ENCODE data around the gene GPC1.

The GPC1 gene

DNA sequence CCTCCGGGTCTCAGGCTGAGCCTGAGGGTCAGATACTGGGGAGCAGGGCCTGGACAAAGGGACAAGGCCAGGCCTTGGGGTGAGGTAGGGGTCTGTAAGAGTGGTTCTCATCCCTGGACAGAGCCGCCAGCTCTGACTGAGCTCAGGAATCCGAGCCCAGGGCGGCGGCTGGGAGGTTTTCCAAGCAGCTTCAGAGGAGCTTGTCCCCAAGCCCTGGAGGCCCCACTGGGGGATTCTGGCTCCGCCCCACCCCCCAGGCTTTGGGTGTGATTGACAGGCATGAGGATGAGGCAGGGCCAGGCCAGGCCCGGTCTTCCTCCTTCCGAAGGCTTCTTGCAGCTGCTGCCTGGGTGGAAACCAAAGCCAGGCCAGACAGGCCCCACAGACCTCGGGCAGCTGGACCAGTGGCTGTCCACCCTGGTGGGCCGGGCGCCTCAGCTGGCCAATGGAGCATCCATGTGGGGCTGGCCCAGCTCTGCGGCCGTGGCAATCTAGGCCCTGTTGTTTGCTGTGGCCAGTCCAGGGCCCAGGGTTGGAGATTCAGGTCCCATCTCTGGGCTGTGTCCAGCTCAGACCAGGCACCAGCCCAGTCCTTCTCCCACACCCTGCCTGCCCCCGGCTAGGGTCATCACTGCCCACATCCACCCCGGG lies 23.1 kb upstream of the GPC1 start:
- Histone ChIP-seq H3K27me3 (ENCODE audit: insufficient read depth, low read length) (no peaks in the 10 kb centered on the region), H3K4me3 (ENCODE audit: low read length) (no peak overlapping the region), H3K9me3 (ENCODE audit: low read length) (no peaks in the 10 kb centered on the region), H2AFZ (ENCODE audit: low read depth, low read length) (no peak overlapping the region), H3K36me3 (ENCODE audit: insufficient read depth, low read length) (no peaks in the 10 kb centered on the region), H3K4me1 (ENCODE audit: insufficient read depth, low read length) (no peaks in the 10 kb centered on the region)

DNA sequence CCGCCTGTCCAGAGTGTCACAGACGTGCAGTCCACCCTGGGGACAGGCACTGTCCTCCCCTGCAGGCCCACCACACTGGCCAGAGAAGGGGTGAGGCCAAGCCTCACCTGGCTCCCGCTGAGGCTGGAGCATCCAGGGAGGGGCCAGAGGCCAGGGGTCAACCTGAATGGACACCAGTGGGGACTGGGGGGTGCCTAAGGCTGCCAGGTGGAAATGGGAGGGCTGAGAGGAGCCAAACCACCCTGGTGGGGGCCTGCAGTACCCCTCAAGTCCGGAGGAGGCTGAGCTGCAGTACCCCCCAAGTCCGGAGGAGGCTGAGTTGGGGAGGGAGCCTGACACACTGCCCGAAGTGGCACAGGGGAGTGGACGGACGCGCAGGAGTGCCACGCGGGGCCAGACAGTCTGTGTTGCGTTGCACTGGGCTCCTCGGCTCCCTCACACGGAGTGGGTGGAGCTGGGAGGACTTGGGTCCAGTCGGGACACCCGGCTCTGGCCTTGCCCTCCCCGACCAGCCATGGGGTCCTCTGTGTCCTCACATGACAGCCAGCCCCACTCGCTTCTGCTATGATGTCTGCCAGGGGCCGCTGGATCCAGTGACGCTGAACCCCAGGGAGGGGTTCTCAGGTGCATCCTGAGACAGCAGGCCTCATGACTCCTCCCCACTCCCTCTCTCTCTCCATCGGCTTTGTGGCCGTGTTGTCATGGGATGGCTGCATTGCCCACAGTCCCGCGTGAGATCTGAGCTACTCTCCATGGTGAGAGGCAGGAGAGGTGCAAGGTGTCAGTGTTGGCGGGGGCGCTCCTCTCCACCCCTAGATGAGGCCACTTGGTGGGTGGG lies 22.3 kb upstream of the GPC1 start:
- Histone ChIP-seq H3K9me3 (ENCODE audit: low read length) (no peaks in the 10 kb centered on the region), H2AFZ (ENCODE audit: low read depth, low read length) (no peak overlapping the region), H3K27me3 (ENCODE audit: insufficient read depth, low read length) (no peaks in the 10 kb centered on the region), H3K4me3 (ENCODE audit: low read length) (no peak overlapping the region), H3K36me3 (ENCODE audit: insufficient read depth, low read length) (no peaks in the 10 kb centered on the region), H3K4me1 (ENCODE audit: insufficient read depth, low read length) (no peaks in the 10 kb centered on the region)

DNA sequence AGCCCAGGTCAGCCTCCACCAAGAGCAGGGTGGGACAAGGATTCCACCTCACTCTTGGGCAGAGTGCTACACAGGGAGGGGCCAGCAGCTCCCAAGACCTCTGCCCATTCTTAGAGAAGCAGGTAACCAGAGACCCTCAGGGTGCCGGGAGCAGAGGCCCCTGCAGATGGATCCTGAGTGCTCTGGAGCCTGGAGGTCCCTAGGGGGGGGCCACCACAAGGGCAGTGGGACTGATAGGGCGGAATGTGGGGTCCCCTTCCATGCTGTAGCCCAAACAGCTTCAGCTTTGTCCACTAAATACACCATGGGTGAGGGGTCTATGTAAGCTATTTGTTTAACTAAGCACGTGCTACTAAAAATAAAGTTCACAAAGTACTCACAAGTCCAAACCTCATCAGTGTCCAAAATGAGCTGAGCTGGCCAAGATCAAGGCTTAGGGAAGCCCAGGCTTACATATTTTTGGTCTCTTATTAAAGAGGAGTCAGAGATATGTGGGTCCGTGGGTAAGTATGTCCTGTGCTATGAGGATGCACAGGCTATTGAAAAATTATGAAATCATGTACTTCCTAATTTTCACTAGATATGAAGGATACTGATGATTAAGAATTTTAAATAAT lies 21.5 kb upstream of the GPC1 start:
- Histone ChIP-seq H3K27me3 (ENCODE audit: insufficient read depth, low read length) (no peaks in the 10 kb centered on the region), H3K36me3 (ENCODE audit: insufficient read depth, low read length) (no peaks in the 10 kb centered on the region), H3K4me1 (ENCODE audit: insufficient read depth, low read length) (no peaks in the 10 kb centered on the region), H3K4me3 (ENCODE audit: low read length) (no peak overlapping the region), H2AFZ (ENCODE audit: low read depth, low read length) (no peak overlapping the region), H3K9me3 (ENCODE audit: low read length) (peaks cover 3% of the 10 kb centered on the region)

DNA sequence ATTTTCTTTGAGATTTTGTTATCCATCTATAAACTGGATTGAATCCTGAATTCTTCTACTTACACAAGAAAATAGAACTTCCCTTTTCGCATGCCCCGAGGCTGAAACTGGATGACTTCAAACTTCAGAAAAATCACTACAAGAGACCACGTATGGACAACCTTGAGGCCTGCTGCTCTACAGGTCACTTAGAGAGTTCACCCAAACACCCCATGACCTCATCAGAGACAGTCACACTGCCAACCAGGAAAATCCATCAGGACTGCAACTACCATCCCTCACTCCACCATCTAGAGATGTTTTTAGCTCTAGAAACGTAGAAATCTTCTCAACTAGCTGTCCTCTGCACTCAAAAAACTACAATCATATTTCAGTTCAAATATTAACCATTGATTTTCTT lies 18.6 kb upstream of the GPC1 start:
- H3K36me3 ChIP-seq (ENCODE audit: insufficient read depth, low read length): no peaks in the 10 kb centered on the region
- H3K9me3 ChIP-seq (ENCODE audit: low read length): peaks cover 8% of the 10 kb centered on the region
- H3K4me3 ChIP-seq (ENCODE audit: low read length): no peak overlapping the region
- no peak overlapping the region for H2AFZ ChIP-seq (ENCODE audit: low read depth, low read length)
- no peaks in the 10 kb centered on the region for H3K4me1 ChIP-seq (ENCODE audit: insufficient read depth, low read length)
- no peaks in the 10 kb centered on the region for H3K27me3 ChIP-seq (ENCODE audit: insufficient read depth, low read length)

DNA sequence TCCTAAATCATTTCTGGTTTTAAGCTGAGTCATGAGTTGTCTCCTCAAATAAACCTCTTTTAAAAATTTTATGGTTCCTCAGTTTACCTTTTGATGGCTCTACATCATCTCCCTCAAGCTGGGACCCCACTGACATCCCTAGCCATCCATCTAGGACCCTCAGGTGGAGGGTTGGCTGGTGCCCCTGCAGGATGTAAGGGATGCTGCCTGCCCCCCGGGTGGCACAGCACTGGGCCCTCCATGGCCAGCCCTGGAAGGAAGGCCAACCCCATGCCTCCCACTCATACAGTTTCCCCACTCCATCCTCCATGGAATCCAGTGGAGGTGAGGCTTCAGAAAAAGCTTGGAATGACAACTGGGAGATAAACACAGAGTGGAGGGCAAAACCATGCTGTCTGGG lies 17.2 kb upstream of the GPC1 start:
- Histone ChIP-seq H3K9me3 (ENCODE audit: low read length) (peaks cover 8% of the 10 kb centered on the region), H3K4me1 (ENCODE audit: insufficient read depth, low read length) (peaks cover 8% of the 10 kb centered on the region), H2AFZ (ENCODE audit: low read depth, low read length) (no peak overlapping the region), H3K27me3 (ENCODE audit: insufficient read depth, low read length) (no peaks in the 10 kb centered on the region), H3K36me3 (ENCODE audit: insufficient read depth, low read length) (no peaks in the 10 kb centered on the region), H3K4me3 (ENCODE audit: low read length) (no peak overlapping the region)

DNA sequence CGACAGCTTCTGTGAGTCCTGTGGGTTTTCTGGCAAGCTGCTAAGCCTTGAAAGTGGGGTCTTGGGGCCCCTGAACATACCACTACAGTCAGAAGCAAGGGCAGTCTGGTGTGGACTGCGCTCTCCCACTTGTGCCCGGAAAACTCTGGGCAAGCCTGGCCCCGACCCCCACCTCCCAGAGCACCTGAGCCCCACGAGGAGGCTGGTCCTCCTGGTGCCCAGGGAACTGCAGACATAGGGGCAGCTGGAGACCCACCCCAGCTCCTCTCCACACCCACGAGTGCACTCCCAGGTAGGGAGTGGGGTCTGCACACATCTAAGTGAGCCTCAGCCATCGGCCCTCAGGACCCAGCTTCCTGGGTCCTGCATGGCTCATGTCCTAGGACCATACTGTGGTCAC lies 16.2 kb upstream of the GPC1 start:
- Histone ChIP-seq H2AFZ (ENCODE audit: low read depth, low read length) (no peak overlapping the region), H3K4me3 (ENCODE audit: low read length) (no peak overlapping the region), H3K36me3 (ENCODE audit: insufficient read depth, low read length) (no peaks in the 10 kb centered on the region), H3K27me3 (ENCODE audit: insufficient read depth, low read length) (no peaks in the 10 kb centered on the region), H3K9me3 (ENCODE audit: low read length) (peaks cover 8% of the 10 kb centered on the region), H3K4me1 (ENCODE audit: insufficient read depth, low read length) (peaks cover 15% of the 10 kb centered on the region)

DNA sequence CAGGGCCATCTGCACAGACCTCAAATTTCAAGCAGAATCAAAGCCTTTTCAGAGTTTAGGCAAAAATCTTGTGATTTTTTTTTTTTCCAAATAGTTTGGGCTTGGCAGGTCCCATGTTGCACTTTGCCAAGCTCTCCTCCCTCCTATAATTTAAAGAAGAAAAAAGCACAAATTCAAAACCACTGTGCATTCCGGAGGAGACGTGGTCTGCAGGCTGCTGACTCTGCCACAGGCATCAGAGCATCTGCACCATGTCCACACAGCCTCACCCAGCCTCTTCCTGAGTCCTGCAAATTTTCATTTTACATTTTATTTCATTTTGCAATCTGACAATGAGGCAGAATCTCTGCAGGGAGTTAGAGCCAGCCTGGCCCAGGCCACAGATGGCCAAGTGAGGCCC lies 15.7 kb upstream of the GPC1 start:
- H3K4me3 ChIP-seq (ENCODE audit: low read length): no peak overlapping the region
- no peaks in the 10 kb centered on the region for H3K36me3 ChIP-seq (ENCODE audit: insufficient read depth, low read length)
- peaks cover 8% of the 10 kb centered on the region for H3K9me3 ChIP-seq (ENCODE audit: low read length)
- H2AFZ ChIP-seq (ENCODE audit: low read depth, low read length): no peak overlapping the region
- peaks cover 15% of the 10 kb centered on the region for H3K4me1 ChIP-seq (ENCODE audit: insufficient read depth, low read length)
- H3K27me3 ChIP-seq (ENCODE audit: insufficient read depth, low read length): no peaks in the 10 kb centered on the region

DNA sequence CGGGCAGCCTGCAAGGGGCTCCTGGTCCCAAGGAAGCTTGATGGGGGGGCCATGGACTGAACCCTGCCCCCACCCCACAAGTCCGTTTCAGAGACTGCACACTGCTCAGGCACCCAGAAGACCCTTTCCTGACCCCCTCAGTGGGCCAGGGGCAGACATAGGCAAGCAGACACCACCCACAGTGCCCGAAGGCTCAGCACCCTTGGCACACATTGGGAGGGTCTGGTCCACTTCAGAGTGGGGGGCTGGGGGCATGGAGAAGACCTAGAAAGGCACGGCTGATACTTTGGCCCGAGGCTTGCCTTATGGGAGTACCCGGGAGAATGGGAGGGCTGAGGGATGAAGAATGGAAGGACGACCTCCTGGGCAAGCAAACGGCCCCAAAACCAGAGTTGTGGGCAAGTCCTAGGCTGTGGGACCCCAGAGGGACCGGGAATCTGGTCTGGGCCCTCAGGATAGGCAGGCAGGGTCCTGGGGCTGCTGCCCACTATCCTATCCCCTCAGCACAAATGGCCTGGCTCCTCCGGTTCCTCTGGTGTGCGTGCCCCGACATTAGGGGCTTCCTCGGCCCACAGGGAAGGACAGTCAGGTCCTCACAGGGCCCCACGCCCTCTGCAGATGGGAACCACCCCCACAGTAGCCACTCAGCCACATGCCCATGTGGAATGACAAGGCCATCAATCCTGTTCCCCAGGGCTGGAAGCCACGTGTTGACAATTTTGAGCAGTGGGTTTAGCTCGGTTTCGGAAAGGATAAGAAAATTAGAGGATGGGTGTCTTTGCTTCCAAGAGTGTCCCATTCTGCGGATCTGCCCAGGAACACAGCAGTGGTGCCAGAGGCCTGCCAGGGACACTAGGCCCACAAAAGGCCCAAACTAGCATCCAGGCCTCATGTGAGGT lies 15.0 kb upstream of the GPC1 start:
- Histone ChIP-seq H3K4me3 (ENCODE audit: low read length) (no peak overlapping the region), H3K9me3 (ENCODE audit: low read length) (peaks cover 10% of the 10 kb centered on the region), H3K4me1 (ENCODE audit: insufficient read depth, low read length) (peaks cover 15% of the 10 kb centered on the region), H3K27me3 (ENCODE audit: insufficient read depth, low read length) (no peaks in the 10 kb centered on the region), H2AFZ (ENCODE audit: low read depth, low read length) (no peak overlapping the region), H3K36me3 (ENCODE audit: insufficient read depth, low read length) (no peaks in the 10 kb centered on the region)

DNA sequence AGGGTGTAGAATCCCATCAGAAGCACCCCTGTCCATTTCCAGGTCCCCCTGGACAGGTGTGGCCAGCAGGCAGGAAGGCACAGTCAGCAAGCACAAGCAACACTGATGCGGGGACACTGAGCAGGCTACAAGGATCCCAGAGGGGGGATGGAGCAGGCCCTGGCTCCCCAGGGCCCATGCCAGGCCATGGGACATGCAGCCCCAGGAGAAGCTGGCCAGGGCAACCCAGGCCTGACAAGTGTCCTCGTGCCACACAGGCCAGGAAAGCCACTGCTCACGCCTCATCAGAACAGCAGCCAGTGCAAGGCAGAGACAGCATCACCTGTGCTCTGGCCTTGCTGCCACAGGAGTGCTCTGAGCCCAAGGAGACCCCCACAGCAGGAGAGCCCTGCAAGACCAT lies 14.1 kb upstream of the GPC1 start:
- Histone ChIP-seq H3K4me1 (ENCODE audit: insufficient read depth, low read length) (peaks cover 15% of the 10 kb centered on the region), H3K36me3 (ENCODE audit: insufficient read depth, low read length) (no peaks in the 10 kb centered on the region)

DNA sequence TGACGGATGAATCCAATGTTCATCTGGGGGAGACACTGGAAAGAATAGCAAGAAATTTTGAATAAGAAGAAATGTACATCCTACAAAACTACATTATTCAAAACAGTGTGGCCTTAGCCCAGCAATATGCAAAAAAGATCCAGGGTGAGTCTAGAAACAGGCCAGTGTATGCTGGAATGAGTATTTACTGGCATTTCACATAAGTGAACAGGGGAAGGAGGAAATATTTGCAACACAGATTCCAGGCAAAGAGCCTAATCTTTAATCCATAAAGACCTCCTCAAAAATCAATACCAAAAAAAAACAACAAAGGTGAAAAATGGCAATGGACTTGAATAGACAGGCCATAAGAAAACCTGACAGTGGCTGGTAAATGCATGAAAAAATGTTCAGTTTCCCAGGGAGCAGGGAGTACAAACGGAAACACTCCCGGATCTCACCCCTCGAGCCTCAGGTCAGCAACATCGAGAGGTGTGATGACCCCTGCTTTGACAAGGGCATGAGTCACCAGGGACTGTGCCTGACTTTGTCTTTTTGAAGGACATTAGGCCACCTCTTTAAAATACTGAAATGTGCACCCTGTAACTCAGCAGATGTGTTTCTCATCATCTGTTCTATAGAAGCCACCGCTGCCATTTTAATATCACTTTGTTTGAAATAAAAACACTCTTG lies 12.7 kb upstream of the GPC1 start:
- H3K9me3 ChIP-seq (ENCODE audit: low read length): peaks cover 17% of the 10 kb centered on the region
- H3K27me3 ChIP-seq (ENCODE audit: insufficient read depth, low read length): no peaks in the 10 kb centered on the region
- H3K36me3 ChIP-seq (ENCODE audit: insufficient read depth, low read length): no peaks in the 10 kb centered on the region
- H3K4me1 ChIP-seq (ENCODE audit: insufficient read depth, low read length): peaks cover 15% of the 10 kb centered on the region
- H3K4me3 ChIP-seq (ENCODE audit: low read length): no peak overlapping the region
- H2AFZ ChIP-seq (ENCODE audit: low read depth, low read length): no peak overlapping the region

More for the DNA sequence above, 14.1 kb upstream of the GPC1 start:
- H3K9me3 ChIP-seq (ENCODE audit: low read length): peaks cover 17% of the 10 kb centered on the region
- no peak overlapping the region for H3K4me3 ChIP-seq (ENCODE audit: low read length)
- no peak overlapping the region for H2AFZ ChIP-seq (ENCODE audit: low read depth, low read length)
- no peaks in the 10 kb centered on the region for H3K27me3 ChIP-seq (ENCODE audit: insufficient read depth, low read length)

DNA sequence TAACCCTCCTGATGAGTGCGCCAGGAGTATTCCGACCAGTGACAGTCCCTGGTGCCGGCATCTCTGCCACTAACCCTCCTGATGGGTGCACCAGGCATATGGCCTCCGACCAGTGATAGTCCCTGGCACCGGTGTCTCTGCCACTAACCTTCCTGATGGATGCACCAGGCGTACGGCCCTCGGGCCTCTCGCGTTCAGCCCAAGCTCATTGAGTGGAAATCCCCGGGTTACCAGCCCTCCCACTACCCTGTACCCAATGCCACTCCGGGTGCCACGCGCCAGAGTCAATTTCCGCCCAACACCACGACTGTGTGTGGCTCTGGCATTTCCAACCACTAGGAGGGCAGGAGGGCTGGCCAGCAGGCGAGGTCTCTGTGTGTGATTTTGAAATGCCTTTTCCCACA lies 11.7 kb upstream of the GPC1 start:
- Histone ChIP-seq H3K4me3 (ENCODE audit: low read length) (no peak overlapping the region), H3K27me3 (ENCODE audit: insufficient read depth, low read length) (no peaks in the 10 kb centered on the region), H3K36me3 (ENCODE audit: insufficient read depth, low read length) (no peaks in the 10 kb centered on the region), H3K9me3 (ENCODE audit: low read length) (peaks cover 15% of the 10 kb centered on the region), H3K4me1 (ENCODE audit: insufficient read depth, low read length) (peaks cover 15% of the 10 kb centered on the region), H2AFZ (ENCODE audit: low read depth, low read length) (no peak overlapping the region)

Measured in neuron (in vitro differentiated cells).